Endothelial cell of umbilical vein (primary cell): ENCODE data around the gene ADAMTSL3. TPM values are rescaled to one million over a fixed set of nuclear protein-coding genes. Genes with fewer than 3 reads are reported as not detected.

Source experiments
- BruUV-seq: library from RNA; stranded (reverse); fragments of 400-500 nt; replicated peaks from 2 replicates; lab custom pipeline; 2021; lab: Mats Ljungman, UMichigan
- CTCF ChIA-PET: fragments of 300-600, 350-600 bp; sonication (Branson Sonifier 250); formaldehyde crosslinking; loops from one replicate; lab custom pipeline; 2021; ENCODE audit warnings: antibody characterized with exemption, inconsistent platforms; lab: Charles Lee
- POLR2A ChIA-PET: fragments of 300-600, 350-600 bp; sonication (Branson Sonifier 250); formaldehyde crosslinking; loops from one replicate; lab custom pipeline; 2021; ENCODE audit warnings: antibody characterized with exemption, inconsistent platforms; lab: Charles Lee
- DNase-seq: peaks from one replicate; pipeline ENCODE4 v3.0.0-alpha.2; 2011; ENCODE audit warnings: low read depth, low spot score
- FAIRE-seq: peaks from 2 replicates; lab custom pipeline; 2011; peaks lifted over from hg19 to GRCh38; lab: Jason Lieb, UNC
- H2AFZ ChIP-seq: 2 replicates; pipeline ENCODE4 v1.6.0; 2012; ENCODE audit warnings: low read depth, low read length, control low read depth, inconsistent platforms
- H3K27ac ChIP-seq: 2 replicates; pipeline ENCODE4 v1.5.1; 2011; ENCODE audit warnings: low read depth, mild to moderate bottlenecking, control low read depth, low read length, moderate library complexity; ENCODE audit not compliant: insufficient read depth
- H3K27me3 ChIP-seq, 2 experiments: 2 replicates each; pipeline versions ENCODE4 v1.6.0 to v1.6.1; 2011; ENCODE audit warnings: low read length in 2 of 2, mixed read lengths in 1 of 2; ENCODE audit not compliant: control insufficient read depth in 2 of 2, insufficient read depth in 2 of 2
- H3K36me3 ChIP-seq, 2 experiments: 2 replicates in 1 of 2; 3 replicates in 1 of 2; pipeline ENCODE4 v1.5.1; 2011; ENCODE audit warnings: low read length in 2 of 2, mild to moderate bottlenecking in 1 of 2, moderate library complexity in 1 of 2; ENCODE audit not compliant: control insufficient read depth in 2 of 2, insufficient read depth in 2 of 2; ENCODE audit errors: extremely low read depth in 1 of 2
- H3K4me1 ChIP-seq: 3 replicates; pipeline ENCODE4 v1.5.1; 2011; ENCODE audit warnings: mild to moderate bottlenecking, low read length; ENCODE audit not compliant: control insufficient read depth, insufficient read depth; ENCODE audit errors: extremely low read depth
- H3K4me2 ChIP-seq: 2 replicates; pipeline ENCODE4 v1.6.1; 2011; ENCODE audit warnings: low read length, control low read depth, mixed read lengths; ENCODE audit not compliant: insufficient read depth
- H3K4me3 ChIP-seq, 3 experiments: fragments of 200-600 bp in 1 of 3; sonication (generic), shearing (Covaris generic) in 1 of 3; replicated peaks in 1 of 3; 2 replicates each; pipeline ENCODE4 v1.5.1; 2011 to 2016; ENCODE audit warnings: control low read depth in 3 of 3, low read length in 3 of 3, mild to moderate bottlenecking in 2 of 3, inconsistent platforms in 1 of 3, low read depth in 1 of 3, moderate library complexity in 1 of 3; ENCODE audit not compliant: insufficient read depth in 1 of 3
- H3K79me2 ChIP-seq: 2 replicates; pipeline ENCODE4 v1.6.0; 2012; ENCODE audit warnings: low read length, inconsistent platforms; ENCODE audit not compliant: control insufficient read depth, insufficient read depth
- H3K9ac ChIP-seq: replicated peaks from 2 replicates; pipeline ENCODE3; 2011; ENCODE audit warnings: low read length, control low read depth; ENCODE audit not compliant: insufficient read depth; ENCODE audit errors: extremely low read depth
- H3K9me1 ChIP-seq: replicated peaks from 3 replicates; pipeline ENCODE4 v1.6.0; 2011; ENCODE audit warnings: mild to moderate bottlenecking, low read length; ENCODE audit not compliant: control insufficient read depth, insufficient read depth; ENCODE audit errors: extremely low read depth
- H3K9me3 ChIP-seq: replicated peaks from 2 replicates; pipeline ENCODE4 v1.5.1; 2012; ENCODE audit warnings: low read length, inconsistent platforms; ENCODE audit not compliant: control insufficient read depth, insufficient read depth
- H4K20me1 ChIP-seq: replicated peaks from 2 replicates; pipeline ENCODE3; 2011; ENCODE audit warnings: mild to moderate bottlenecking, low read length; ENCODE audit not compliant: control insufficient read depth, insufficient read depth; ENCODE audit errors: extremely low read depth
- CTCF ChIP-seq, 2 donors: IDR thresholded peaks; 1 replicate in 1 of 2; 2 replicates in 1 of 2; pipeline ENCODE4 v1.5.1; 2011; ENCODE audit warnings: low read length in 2 of 2, mild to moderate bottlenecking in 2 of 2, moderate library complexity in 2 of 2, control low read depth in 1 of 2, inconsistent platforms in 1 of 2, low read depth in 1 of 2; ENCODE audit not compliant: insufficient read depth in 1 of 2; ENCODE audit errors: extremely low read depth in 1 of 2
- EZH2 ChIP-seq: IDR thresholded peaks from 2 replicates; pipeline ENCODE4 v1.6.1; 2012; ENCODE audit warnings: borderline replicate concordance, low read depth, mild to moderate bottlenecking, moderate library complexity, low read length, inconsistent platforms; ENCODE audit not compliant: severe bottlenecking
- FOS ChIP-seq: IDR thresholded peaks from 2 replicates; pipeline ENCODE4 v1.6.1; 2011; ENCODE audit warnings: mild to moderate bottlenecking, low read length, moderate library complexity, borderline replicate concordance; ENCODE audit not compliant: insufficient read depth
- GATA2 ChIP-seq: IDR thresholded peaks from 2 replicates; pipeline ENCODE4 v1.7.0; 2011; ENCODE audit warnings: low read depth, mild to moderate bottlenecking, moderate library complexity, mixed read lengths, low read length; ENCODE audit not compliant: insufficient read length, insufficient read depth
- JUN ChIP-seq: IDR thresholded peaks from 2 replicates; pipeline ENCODE4 v1.6.1; 2011; ENCODE audit warnings: borderline replicate concordance, low read depth; ENCODE audit not compliant: insufficient read length, insufficient read depth
- MYC ChIP-seq: IDR thresholded peaks from one replicate; pipeline ENCODE4 v1.6.1; 2011; ENCODE audit warnings: mild to moderate bottlenecking, low read depth, low read length
- POLR2AphosphoS5 ChIP-seq: IDR thresholded peaks from 2 replicates; pipeline ENCODE4 v1.6.1; 2012; ENCODE audit warnings: low read depth, mild to moderate bottlenecking, control low read depth, low read length, moderate library complexity; ENCODE audit not compliant: insufficient read depth
- dilution Hi-C: fragments of 300-500 bp; cut with MboI; formaldehyde crosslinking; loops from one replicate; pipeline ENCODE4 v1.15.0; 2019; ENCODE audit warnings: low sequenced_read_pairs; ENCODE audit not compliant: extremely low pct_ligation_motif_present
- intact Hi-C: fragments of 100-400 bp; cut with micrococcal nuclease; formaldehyde crosslinking; loops from one replicate; pipeline ENCODE4 v1.10.0; 2022
- polyA plus RNA-seq, 4 experiments: library from polyadenylated mRNA; depleted of rRNA in 3 of 4; stranded (reverse) in 3 of 4; unstranded in 1 of 4; fragments of >200 nt; gene quantifications; 2 replicates each; pipeline versions ENCODE4 v1.2.1 to v1.2.3, GENCODE V29; 2011 to 2012; ENCODE audit warnings: missing spikeins in 1 of 4
- total RNA-seq: library from RNA; stranded (reverse); gene quantifications from 2 replicates; pipeline ENCODE4 v1.2.3, GENCODE V29; 2021
- TF ChIP-seq, protein P1 (sequence below): IDR thresholded peaks from 2 replicates; pipeline ENCODE4 v1.6.1; 2011; ENCODE audit not compliant: insufficient read depth, insufficient read length

The ADAMTSL3 gene
- total and polyA plus RNA-seq, 2 donors (not counting 3 experiments of a cell fraction or from before 2014, with no cell fraction given) = not detected

GRCh38 chr15:83954506-83954905 lies 300.6 kb downstream of the ADAMTSL3 start:
- no peak overlapping the region for H3K9ac ChIP-seq

More at GRCh38 chr15:83954506-83954905, 300.6 kb downstream of the ADAMTSL3 start:
- H3K9me1 ChIP-seq = no peaks in the 10 kb centered on the region
- DNase-seq (no peak), FAIRE-seq (no peak)
- H3K9me3 ChIP-seq = no peaks in the 10 kb centered on the region
- no peaks in the 10 kb centered on the region for H3K27me3 ChIP-seq
- H3K4me3 ChIP-seq = no peak overlapping the region
- TF ChIP-seq, protein P1, sequence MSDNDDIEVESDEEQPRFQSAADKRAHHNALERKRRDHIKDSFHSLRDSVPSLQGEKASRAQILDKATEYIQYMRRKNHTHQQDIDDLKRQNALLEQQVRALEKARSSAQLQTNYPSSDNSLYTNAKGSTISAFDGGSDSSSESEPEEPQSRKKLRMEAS = no peak
- no peak for TF ChIP-seq GATA2
- TF ChIP-seq JUN = no peak
- TF ChIP-seq MYC = no peak
- TF ChIP-seq POLR2AphosphoS5 = no peak
- no peak for TF ChIP-seq CTCF (IDR thresholded peaks at IDR 0.05; ENCODE audit: extremely low read depth in 1 of 2, insufficient read depth in 1 of 2, low read depth in 1 of 2, low read length in 2 of 2)
- no peak for TF ChIP-seq EZH2
- no peak for TF ChIP-seq FOS
- no peaks in the 10 kb centered on the region for H3K36me3 ChIP-seq
- no peak overlapping the region for H3K27ac ChIP-seq
- H3K4me1 ChIP-seq = no peaks in the 10 kb centered on the region
- dilution Hi-C loops (no loop called here), intact Hi-C loops (no loop called here)
- no peak overlapping the region for H3K4me2 ChIP-seq
- no peak overlapping the region for H2AFZ ChIP-seq
- ChIA-PET POLR2A (no interaction called here), CTCF (no interaction called here)
- H4K20me1 ChIP-seq = no peaks in the 10 kb centered on the region
- no peaks in the 10 kb centered on the region for H3K79me2 ChIP-seq
- no TSS peak for BruUV-seq
